A549 treated with ZK216348 at 1 μM for 4 hours (cell line): Measurements from ENCODE around the gene NPAS4. TPM values are rescaled to one million over a fixed set of nuclear protein-coding genes. Genes with fewer than 3 reads are reported as not detected.

ENCODE experiments used
- total RNA-seq: library from RNA; stranded (reverse); fragments of 200-300 nt; extraction: Qiagen RNA extraction; gene quantifications from 5 replicates; pipeline ENCODE4 v1.2.3, GENCODE V29; 2022; ENCODE audit warnings: low read depth

NPAS4 gene
- total RNA-seq = not detected in 5 replicates

GRCh38 chr11:66420671-66421476 lies at the start of gene NPAS4:
TSS of gene NPAS4 (plus strand) at chr11:66421035. CDS start at chr11:66421180, 145 bp downstream.

GRCh38 chr11:66371627-66372415 lies 49.0 kb upstream of the NPAS4 start, which contains the start of gene SLC29A2:
TSS of gene SLC29A2 (minus strand) at chr11:66371760. CDS start at chr11:66371591, 169 bp downstream.

GRCh38 chr11:66438504-66439466 lies 17.9 kb downstream of the NPAS4 start, which contains the start of gene MRPL11:
TSS of gene MRPL11 (minus strand) at chr11:66438848. CDS start at chr11:66438754, 94 bp downstream.

GRCh38 chr11:66466225-66467033 lies 45.6 kb downstream of the NPAS4 start, which contains the start of gene PELI3:
TSS of gene PELI3 (plus strand) at chr11:66466905. CDS start at chr11:66468129, 1,224 bp downstream.

Other genes with a start within 250 kb of the NPAS4 start
- 29.5 to 52.1 TPM (median 46.6 TPM) in 5 replicates for gene KLC2, start 163.3 kb upstream of the NPAS4 start, total RNA-seq
- gene RAB1B, start 152.4 kb upstream of the NPAS4 start, total RNA-seq = 103 to 154 TPM (median 150 TPM) in 5 replicates
- 0.88 to 2.7 TPM (median 1.7 TPM) in 5 replicates for gene CNIH2, start 142.9 kb upstream of the NPAS4 start, total RNA-seq
- gene YIF1A, start 131.9 kb upstream of the NPAS4 start, total RNA-seq = 84.4 to 117 TPM (median 115 TPM) in 5 replicates
- 1.2 to 4.3 TPM (median 3.5 TPM) in 5 replicates for gene TMEM151A, start 129.1 kb upstream of the NPAS4 start, total RNA-seq
- gene CD248, start 104.0 kb upstream of the NPAS4 start, total RNA-seq = not detected in 5 replicates
- 26.3 to 36.8 TPM (median 35.7 TPM) in 5 replicates for gene RIN1, start 84.6 kb upstream of the NPAS4 start, total RNA-seq
- gene BRMS1, start 75.9 kb upstream of the NPAS4 start, total RNA-seq = 68.8 to 102 TPM (median 87.9 TPM) in 5 replicates
- 11.0 to 19.7 TPM (median 18.7 TPM) in 5 replicates for gene B4GAT1, start 73.4 kb upstream of the NPAS4 start, total RNA-seq
- 2.5 to 5.8 TPM (median 5.7 TPM) in 5 replicates for gene SLC29A2, start 49.3 kb upstream of the NPAS4 start, total RNA-seq
- gene MRPL11, start 17.8 kb downstream of the NPAS4 start, total RNA-seq = 81.3 to 121 TPM (median 106 TPM) in 5 replicates
- 3.1 to 6.5 TPM (median 5.5 TPM) in 5 replicates for gene PELI3, start 45.9 kb downstream of the NPAS4 start, total RNA-seq
- 49.5 to 57.7 TPM (median 55.3 TPM) in 5 replicates for gene DPP3, start 59.4 kb downstream of the NPAS4 start, total RNA-seq
- gene BBS1, start 89.6 kb downstream of the NPAS4 start, total RNA-seq = 7.7 to 11.6 TPM (median 9.6 TPM) in 5 replicates
- 5.8 to 15.5 TPM (median 14.5 TPM) in 5 replicates for gene ZDHHC24, start 125.0 kb downstream of the NPAS4 start, total RNA-seq
- gene ACTN3, start 125.9 kb downstream of the NPAS4 start, total RNA-seq = 0.15 TPM in 1 of 5 replicates, not detected in the others
- 27.1 to 40.9 TPM (median 32.9 TPM) in 5 replicates for gene CTSF, start 147.6 kb downstream of the NPAS4 start, total RNA-seq
- gene CCDC87, start 172.0 kb downstream of the NPAS4 start, total RNA-seq = 0.55 to 0.85 TPM (median 0.79 TPM) in 5 replicates
- 22.1 to 34.1 TPM (median 30.4 TPM) in 5 replicates for gene CCS, start 172.2 kb downstream of the NPAS4 start, total RNA-seq
- 60.9 to 78.4 TPM (median 72.6 TPM) in 5 replicates for gene RBM14, start 195.6 kb downstream of the NPAS4 start, total RNA-seq
- gene RBM4, start 217.7 kb downstream of the NPAS4 start, total RNA-seq = 132 to 155 TPM (median 137 TPM) in 5 replicates